BJ (cell line): Measurements from ENCODE around the gene SIGLEC9. TPM values are rescaled to one million over a fixed set of nuclear protein-coding genes. Genes with fewer than 3 reads are reported as not detected.

ENCODE experiments used
- CTCF ChIA-PET: fragments of 350-600 bp; formaldehyde crosslinking; extraction: SDS; loops from one replicate; lab custom pipeline; 2021; ENCODE audit warnings: antibody characterized with exemption, inconsistent platforms; lab: Yijun Ruan, JAX
- POLR2A ChIA-PET: fragments of 300-600 bp; sonication (Branson Sonifier 250); formaldehyde crosslinking; extraction: SDS; loops from one replicate; lab custom pipeline; 2021; ENCODE audit warnings: antibody characterized with exemption; lab: Charles Lee
- DNase-seq: peaks from one replicate; pipeline ENCODE4 v3.0.0-alpha.2; 2011; ENCODE audit warnings: low read depth
- H3K27me3 ChIP-seq: 2 replicates; pipeline ENCODE4 v1.6.0; 2011; ENCODE audit warnings: low read length; ENCODE audit not compliant: control insufficient read depth, insufficient read depth
- H3K36me3 ChIP-seq: 2 replicates; pipeline ENCODE4 v1.5.1; 2011; ENCODE audit warnings: low read length; ENCODE audit not compliant: control insufficient read depth, insufficient read depth
- H3K4me3 ChIP-seq: 2 replicates; pipeline ENCODE4 v1.5.1; 2011; ENCODE audit warnings: low read depth, mild to moderate bottlenecking, control low read depth, low read length
- CTCF ChIP-seq: IDR thresholded peaks from 2 replicates; pipeline ENCODE4 v1.5.1; 2011; ENCODE audit warnings: low read depth, mild to moderate bottlenecking, control low read depth, inconsistent platforms, low read length, moderate library complexity; ENCODE audit not compliant: insufficient read depth
- polyA plus RNA-seq: library from polyadenylated mRNA; depleted of rRNA; stranded (reverse); fragments of >200 nt; gene quantifications from 2 replicates; pipeline ENCODE4 v1.2.3, GENCODE V29; 2011

The SIGLEC9 gene
- polyA plus RNA-seq, 1 experiment, result not detected

GRCh38 chr19:51084505-51084904 lies 40.2 kb upstream of the SIGLEC9 start:
- Histone ChIP-seq H3K36me3 (no peaks in the 10 kb centered on the region), H3K4me3 (no peak overlapping the region), H3K27me3 (no peaks in the 10 kb centered on the region)
- TF ChIP-seq CTCF, result no peak
- POLR2A ChIA-PET, result no interaction called here
- CTCF ChIA-PET, result no interaction called here
- DNase-seq, result no peak

DNA sequence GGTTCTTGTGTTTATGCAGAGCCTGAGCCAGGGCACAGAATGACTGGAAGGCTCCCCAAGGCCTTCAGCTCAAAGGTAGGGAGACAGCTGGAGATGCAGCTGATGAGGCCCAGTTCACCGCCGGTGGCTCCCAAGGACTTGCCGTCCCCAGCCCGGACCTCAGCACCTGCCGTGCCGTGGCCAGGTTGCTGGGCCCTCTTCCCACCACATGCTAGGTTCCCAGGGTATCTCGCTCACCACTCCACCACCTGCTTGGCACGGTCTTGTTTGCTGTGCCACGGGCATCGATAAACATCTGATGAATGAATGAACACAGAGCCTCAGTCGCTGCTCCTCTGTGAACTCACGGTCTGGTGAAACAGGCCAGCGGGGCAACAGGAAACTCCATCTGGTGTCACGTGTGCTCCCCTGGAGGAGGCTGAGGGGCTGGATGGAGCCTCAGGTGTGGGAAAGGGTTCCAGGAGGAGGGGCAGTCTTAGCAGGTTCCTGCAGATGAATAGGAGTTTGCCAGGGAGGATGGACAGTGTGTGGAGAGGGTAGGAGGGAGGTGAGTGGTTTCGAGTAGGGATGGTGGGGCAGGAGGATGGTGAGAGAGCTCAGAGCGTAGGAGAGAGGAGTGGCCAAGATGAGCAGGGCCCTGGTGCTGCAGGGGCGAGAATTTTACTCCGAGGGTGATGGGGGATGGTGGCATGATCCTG lies 38.4 kb upstream of the SIGLEC9 start:
- TF ChIP-seq CTCF, result no peak
- no peaks in the 10 kb centered on the region for H3K27me3 ChIP-seq
- H3K4me3 ChIP-seq, result no peak overlapping the region
- DNase-seq, result no peak
- ChIA-PET CTCF (interaction anchor here (0.9 to 1.3 kb wide), 2 partner anchors 10 to 90 kb away, joined by 3 to 5 read pairs; no protein-coding TSS in a partner anchor), POLR2A (interaction anchor here (0.5 kb wide), 1 partner anchor 20 kb away, joined by 7 read pairs; no protein-coding TSS in a partner anchor)
- no peaks in the 10 kb centered on the region for H3K36me3 ChIP-seq

- H3K27me3 ChIP-seq, result no peaks in the 10 kb centered on the region
- ChIA-PET CTCF (interaction anchor here (1.3 kb wide), 1 partner anchor 10 kb away, joined by 3 read pairs; no protein-coding TSS in a partner anchor), POLR2A (no interaction called here)
- DNase-seq, result no peak
- H3K36me3 ChIP-seq, result no peaks in the 10 kb centered on the region
- H3K4me3 ChIP-seq, result no peak overlapping the region
- TF ChIP-seq CTCF, result no peak
These were observed 34.9 kb upstream of the SIGLEC9 start for GRCh38 chr19:51089786-51090185.

GRCh38 chr19:51090471-51090870 lies 34.2 kb upstream of the SIGLEC9 start:
- DNase-seq, result no peak
- ChIA-PET CTCF (interaction anchor here (1.3 kb wide), 1 partner anchor 9 kb away, joined by 3 read pairs; no protein-coding TSS in a partner anchor), POLR2A (no interaction called here)
- Histone ChIP-seq H3K27me3 (no peaks in the 10 kb centered on the region), H3K4me3 (no peak overlapping the region), H3K36me3 (no peaks in the 10 kb centered on the region)
- no peak for TF ChIP-seq CTCF

- Histone ChIP-seq H3K36me3 (0 out of 2 replicates have a peak, but pooled peaks cover 1% of the 10 kb centered on the region), H3K4me3 (no peak overlapping the region), H3K27me3 (no peaks in the 10 kb centered on the region)
- no peak for DNase-seq
- TF ChIP-seq CTCF, result no peak
- ChIA-PET CTCF (no interaction called here), POLR2A (no interaction called here)
These were observed 33.6 kb upstream of the SIGLEC9 start for GRCh38 chr19:51091126-51091525.
